HG03139 (cell line): ENCODE results near the gene SLCO4C1.

Experiments used
- ATAC-seq: cut with Tn5 transposase; IDR thresholded peaks from one replicate; pipeline ENCODE4 v1.9.1; 2021; ENCODE audit not compliant: unreplicated experiment

The SLCO4C1 gene

GRCh38 chr5:102271759-102272158, 24.3 kb downstream of the SLCO4C1 start:
- no peak for ATAC-seq

GRCh38 chr5:102270036-102270435, 26.0 kb downstream of the SLCO4C1 start:
- ATAC-seq = no peak

GRCh38 chr5:102262688-102263087, 33.4 kb downstream of the SLCO4C1 start:
- no peak for ATAC-seq

- no peak for ATAC-seq
Measured at GRCh38 chr5:102249381-102249780, 46.7 kb downstream of the SLCO4C1 start.

- no peak for ATAC-seq
Measured at GRCh38 chr5:102243213-102243612, 52.9 kb downstream of the SLCO4C1 start.

- no peak for ATAC-seq
Measured at GRCh38 chr5:102241809-102242421, 54.2 kb downstream of the SLCO4C1 start.

- ATAC-seq = peak; percentile 57
Measured at GRCh38 chr5:102231693-102232619, 64.1 kb downstream of the SLCO4C1 start.

GRCh38 chr5:102229685-102230084, 66.4 kb downstream of the SLCO4C1 start:
- no peak for ATAC-seq

- ATAC-seq = no peak
Measured at GRCh38 chr5:102226321-102226720, 69.8 kb downstream of the SLCO4C1 start.

GRCh38 chr5:102223542-102224477, 72.3 kb downstream of the SLCO4C1 start:
- peak; percentile 55 for ATAC-seq

GRCh38 chr5:102222772-102223171, 73.3 kb downstream of the SLCO4C1 start:
- ATAC-seq = no peak

- no peak for ATAC-seq
Measured at GRCh38 chr5:102221949-102222348, 74.1 kb downstream of the SLCO4C1 start.

GRCh38 chr5:102218159-102218558, 77.9 kb downstream of the SLCO4C1 start:
- ATAC-seq = no peak

- ATAC-seq = no peak
Measured at GRCh38 chr5:102216678-102217077, 79.4 kb downstream of the SLCO4C1 start.

- no peak for ATAC-seq
Measured at GRCh38 chr5:102211165-102211564, 84.9 kb downstream of the SLCO4C1 start.

- no peak for ATAC-seq
Measured at GRCh38 chr5:102200861-102201260, 95.2 kb downstream of the SLCO4C1 start.

- ATAC-seq = no peak
Measured at GRCh38 chr5:102196481-102196880, 99.6 kb downstream of the SLCO4C1 start.
